Neutrophil (primary cell): ENCODE measurements around the gene NTRK1.

Experiments used
- H3K27ac ChIP-seq: fragments of 200-600 bp; sonication (generic); 2 replicates; pipeline ENCODE4 v1.5.1; 2016; ENCODE audit warnings: mild to moderate bottlenecking, moderate library complexity
- H3K27me3 ChIP-seq: fragments of 200-600 bp; sonication (generic); 2 replicates; pipeline ENCODE4 v1.6.0; 2016; ENCODE audit warnings: mild to moderate bottlenecking
- H3K36me3 ChIP-seq: fragments of 200-600 bp; sonication (generic); 2 replicates; pipeline ENCODE4 v1.5.1; 2017
- H3K4me1 ChIP-seq, 2 experiments: fragments of 200-600 bp in 1 of 2; sonication (generic) in 1 of 2; 1 replicate in 1 of 2; 2 replicates in 1 of 2; pipeline versions ENCODE4 v1.5.1 to v1.6.1; 2013 to 2016; ENCODE audit warnings: low read depth in 1 of 2, low read length in 1 of 2, mild to moderate bottlenecking in 1 of 2, moderate library complexity in 1 of 2; ENCODE audit not compliant: control insufficient read depth in 1 of 2, insufficient read depth in 1 of 2
- H3K4me3 ChIP-seq, 2 experiments: fragments of 200-600 bp in 1 of 2; sonication (generic) in 1 of 2; 1 replicate in 1 of 2; 2 replicates in 1 of 2; pipeline ENCODE4 v1.5.1; 2013 to 2016; ENCODE audit warnings: low read depth in 1 of 2, low read length in 1 of 2, mild to moderate bottlenecking in 1 of 2, moderate library complexity in 1 of 2
- H3K9me3 ChIP-seq: fragments of 200-600 bp; sonication (generic); 2 replicates; pipeline ENCODE4 v1.5.1; 2016
- CTCF ChIP-seq: fragments of 200-600 bp; sonication (generic); IDR thresholded peaks from 2 replicates; pipeline ENCODE4 v1.5.1; 2016; ENCODE audit warnings: antibody characterized with exemption

The NTRK1 gene

GRCh38 chr1:156927215-156928042 lies 66.8 kb downstream of the NTRK1 start:
- Histone ChIP-seq H3K9me3 (no peaks in the 10 kb centered on the region), H3K4me3 (no peak overlapping the region), H3K27me3 (peaks cover 100% of the 10 kb centered on the region), H3K27ac (no peak overlapping the region), H3K4me1 (peaks cover 0 to 5% of the 10 kb centered on the region in 2 experiments), H3K36me3 (no peaks in the 10 kb centered on the region)
- TF ChIP-seq CTCF, result no peak

GRCh38 chr1:156928043-156928602 lies 67.5 kb downstream of the NTRK1 start:
- Histone ChIP-seq H3K27me3 (peaks cover 93% of the 10 kb centered on the region), H3K4me3 (no peak overlapping the region), H3K27ac (no peak overlapping the region), H3K9me3 (no peaks in the 10 kb centered on the region), H3K4me1 (peaks cover 0 to 5% of the 10 kb centered on the region in 2 experiments), H3K36me3 (no peaks in the 10 kb centered on the region)
- TF ChIP-seq CTCF, result no peak

- TF ChIP-seq CTCF, result no peak
- no peaks in the 10 kb centered on the region for H3K9me3 ChIP-seq
- peaks cover 0 to 5% of the 10 kb centered on the region in 2 experiments for H3K4me1 ChIP-seq
- H3K4me3 ChIP-seq, result no peak overlapping the region
- H3K27ac ChIP-seq, result no peak overlapping the region
- peaks cover 77% of the 10 kb centered on the region for H3K27me3 ChIP-seq
- peaks cover 10% of the 10 kb centered on the region for H3K36me3 ChIP-seq
Observed at GRCh38 chr1:156929596-156930238, 69.1 kb downstream of the NTRK1 start.

- Histone ChIP-seq H3K27ac (no peak overlapping the region), H3K27me3 (peaks cover 70% of the 10 kb centered on the region), H3K9me3 (no peaks in the 10 kb centered on the region), H3K36me3 (peaks cover 18% of the 10 kb centered on the region), H3K4me1 (peaks cover 0 to 5% of the 10 kb centered on the region in 2 experiments), H3K4me3 (no peak overlapping the region)
- no peak for TF ChIP-seq CTCF
Observed at GRCh38 chr1:156930483-156930882, 69.8 kb downstream of the NTRK1 start.
